GM12878 (cell line): ENCODE measurements around the gene ROM1. TPM values are rescaled to one million over a fixed set of nuclear protein-coding genes. Genes with fewer than 3 reads are reported as not detected.

ENCODE experiments used
- ATAC-seq: fragments of 200-7000 bp; cut with Tn5 transposase; 3 replicates; pipeline ENCODE4 v1.9.1; 2020; ENCODE audit warnings: mild to moderate bottlenecking, moderate library complexity
- BruUV-seq: library from RNA; stranded (reverse); fragments of 400-500 nt; replicated peaks from 2 replicates; lab custom pipeline; 2021; lab: Mats Ljungman, UMichigan
- CTCF ChIA-PET: fragments of 300-600 bp; sonication (Branson Sonifier 250); formaldehyde crosslinking; extraction: SDS; loops from one replicate; lab custom pipeline; 2021; ENCODE audit warnings: inconsistent platforms; lab: Yijun Ruan, JAX
- POLR2A ChIA-PET: fragments of 350-600 bp; formaldehyde crosslinking; extraction: SDS; loops from one replicate; lab custom pipeline; 2021; ENCODE audit warnings: inconsistent platforms; lab: Charles Lee
- RAD21 ChIA-PET: fragments of 300-600 bp; sonication (Branson Sonifier 250); formaldehyde crosslinking; loops from one replicate; lab custom pipeline; 2023; ENCODE audit warnings: antibody characterized with exemption; ENCODE audit not compliant: unreplicated experiment; lab: Charles Lee
- SMC1A ChIA-PET: fragments of 300-600 bp; sonication (Branson Sonifier 250); formaldehyde crosslinking; loops from one replicate; lab custom pipeline; 2023; ENCODE audit not compliant: unreplicated experiment, uncharacterized antibody; lab: Charles Lee
- DNase-seq: peaks from one replicate; pipeline ENCODE4 v3.0.0-alpha.2; 2011; ENCODE audit warnings: low read depth, low spot score
- FAIRE-seq: peaks from 3 replicates; lab custom pipeline; 2011; peaks lifted over from hg19 to GRCh38; lab: Jason Lieb, UNC
- H2AFZ ChIP-seq: 2 replicates; pipeline ENCODE4 v1.6.0; 2011; ENCODE audit warnings: low read depth, low read length, control low read depth; ENCODE audit not compliant: control insufficient read depth
- H3K27ac ChIP-seq: 2 replicates; pipeline ENCODE4 v1.5.1; 2011; ENCODE audit warnings: control low read depth; ENCODE audit not compliant: control insufficient read depth, insufficient read depth
- H3K27me3 ChIP-seq, 2 experiments: replicated peaks in 1 of 2; 2 replicates each; pipeline versions ENCODE4 v1.6.0 to v1.6.1; 2011; ENCODE audit warnings: low read length in 1 of 2; ENCODE audit not compliant: control insufficient read depth in 2 of 2, insufficient read depth in 2 of 2
- H3K36me3 ChIP-seq, 2 experiments: 2 replicates each; pipeline ENCODE4 v1.5.1; 2011; ENCODE audit warnings: low read length in 1 of 2; ENCODE audit not compliant: control insufficient read depth in 2 of 2, insufficient read depth in 2 of 2
- H3K4me1 ChIP-seq: 2 replicates; pipeline ENCODE4 v1.6.1; 2011; ENCODE audit warnings: mild to moderate bottlenecking, low read length, moderate library complexity, mixed read lengths; ENCODE audit not compliant: control insufficient read depth, insufficient read depth
- H3K4me2 ChIP-seq: 2 replicates; pipeline ENCODE4 v1.6.0; 2011; ENCODE audit warnings: control low read depth; ENCODE audit not compliant: control insufficient read depth, insufficient read depth
- H3K4me3 ChIP-seq: fragments of 200-600 bp; sonication (generic); 2 replicates; pipeline ENCODE4 v1.5.1; 2016
- H3K79me2 ChIP-seq: 2 replicates; pipeline ENCODE4 v1.6.0; 2011; ENCODE audit warnings: low read length; ENCODE audit not compliant: control insufficient read depth, insufficient read depth
- H3K9ac ChIP-seq: 2 replicates; pipeline ENCODE4 v1.8.0; 2011; ENCODE audit warnings: low read length, control low read depth, mixed read lengths; ENCODE audit not compliant: control insufficient read depth, insufficient read depth
- H3K9me3 ChIP-seq: replicated peaks from 3 replicates; pipeline ENCODE4 v1.5.1; 2011; ENCODE audit warnings: mild to moderate bottlenecking, low read length; ENCODE audit not compliant: control insufficient read depth, insufficient read depth
- H4K20me1 ChIP-seq: 2 replicates; pipeline ENCODE4 v1.6.0; 2011; ENCODE audit not compliant: control insufficient read depth, insufficient read depth
- ASH2L ChIP-seq: fragments of 300-600, 200-600 bp; sonication (generic); IDR thresholded peaks from 2 replicates; pipeline ENCODE4 v1.6.1; 2017; ENCODE audit warnings: low read depth, mild to moderate bottlenecking, borderline replicate concordance
- ATF3 ChIP-seq: IDR thresholded peaks from 2 replicates; pipeline ENCODE4 v1.6.1; 2011; ENCODE audit warnings: low read depth, mild to moderate bottlenecking, low read length, moderate library complexity, borderline replicate concordance; ENCODE audit errors: extremely low read depth
- BHLHE40 ChIP-seq, 2 experiments: fragments of 450-650 bp in 1 of 2; IDR thresholded peaks; 2 replicates each; pipeline ENCODE4 v1.6.1; 2011 to 2017; ENCODE audit warnings: low read depth in 2 of 2, borderline replicate concordance in 1 of 2, improper control_type of control experiment in 1 of 2, low read length in 1 of 2, mild to moderate bottlenecking in 1 of 2
- CHD4 ChIP-seq: fragments of 200-600 bp; sonication (generic); IDR thresholded peaks from 2 replicates; pipeline ENCODE4 v1.6.1; 2016; ENCODE audit warnings: mild to moderate bottlenecking
- DPF2 ChIP-seq: fragments of 450-650 bp; IDR thresholded peaks from 2 replicates; pipeline ENCODE4 v1.6.1; 2017; ENCODE audit warnings: mild to moderate bottlenecking
- ESRRA ChIP-seq: IDR thresholded peaks from 2 replicates; pipeline ENCODE4 v1.6.1; 2012; ENCODE audit warnings: mild to moderate bottlenecking, low read length, improper control_type of control experiment
- HDAC2 ChIP-seq: fragments of 200-600 bp; sonication (generic); IDR thresholded peaks from 2 replicates; pipeline ENCODE4 v1.6.1; 2017
- LARP7 ChIP-seq: fragments of 450-650 bp; IDR thresholded peaks from 2 replicates; pipeline ENCODE4 v1.6.1; 2017; ENCODE audit warnings: mild to moderate bottlenecking
- SUPT20H ChIP-seq: IDR thresholded peaks from 2 replicates; pipeline ENCODE4 v1.6.1; 2011; ENCODE audit warnings: low read depth, mild to moderate bottlenecking, low read length, moderate library complexity, borderline replicate concordance; ENCODE audit not compliant: control insufficient read depth
- USF1 ChIP-seq: IDR thresholded peaks from 2 replicates; pipeline ENCODE4 v1.6.1; 2011; ENCODE audit warnings: borderline replicate concordance, low read depth, mild to moderate bottlenecking, moderate library complexity, mixed read lengths, low read length; ENCODE audit not compliant: insufficient read depth; ENCODE audit errors: extremely low read length
- WGBS: methylation state at CpG from one replicate; pipeline ENCODE4 v1.1.6; 2016; ENCODE audit warnings: low lambda C conversion rate; ENCODE audit not compliant: insufficient replicate concordance, insufficient coverage; ENCODE audit errors: missing lambda C conversion rate; 5-methylcytosine and 5-hydroxymethylcytosine counted together
- in situ Hi-C: fragments of 300-500 bp; cut with MboI; formaldehyde crosslinking; loops from 9 replicates; pipeline ENCODE4 v1.14.3; 2018; ENCODE audit warnings: mixed read lengths
- intact Hi-C: fragments of 100-400 bp; cut with micrococcal nuclease; formaldehyde crosslinking; loops from one replicate; pipeline ENCODE4 v1.14.2; 2022; ENCODE audit not compliant: unreplicated experiment
- polyA plus RNA-seq, 11 experiments: library from polyadenylated mRNA; depleted of rRNA in 4 of 11; unstranded in 6 of 11; stranded (reverse) in 5 of 11; fragments of >200 nt; fragmentation: Nextera tagmentation in 4 of 11; fragmentation: Illumina TruSeq in 1 of 11; extraction: Ambion mirVana in 4 of 11; extraction: Trizol in 1 of 11; gene quantifications; 1 replicate in 1 of 11; 2 replicates in 10 of 11; pipeline versions ENCODE4 v1.2.1 to v1.2.3, GENCODE V29; 2011 to 2016; ENCODE audit warnings: inconsistent platforms in 2 of 11, missing spikeins in 2 of 11, low read depth in 1 of 11
- total RNA-seq, 4 experiments: library from RNA; depleted of rRNA in 3 of 4; stranded (reverse); fragments of >200 nt in 3 of 4; fragmentation: Illumina TruSeq in 1 of 4; extraction: Trizol in 1 of 4; gene quantifications; 2 replicates each; pipeline versions ENCODE4 v1.2.1 to v1.2.3, GENCODE V29; 2013 to 2021

The ROM1 gene
- total and polyA plus RNA-seq, 10 of the 15 experiments (the other 5 are each of a cell fraction or from before 2014, with no cell fraction given) = 0.42 to 3.0 (median 1.1) TPM

GRCh38 chr11:62602141-62603071 is 10.7 kb upstream of the ROM1 start:
- intact Hi-C loops (loop anchor here (5.0 kb wide), 2 partner anchors 105 to 125 kb away; partner anchors contain the start of genes BSCL2, GNG3, HNRNPUL2 and TTC9C), in situ Hi-C loops (no loop called here)
- POLR2A ChIA-PET = interaction anchor here (0.6 to 2.4 kb wide), 20 partner anchors 9 to 253 kb away, joined by 3 to 30 read pairs (median 4); partner anchors contain the start of genes B3GAT3, C11orf98, CSKMT and GANAB
- DNase-seq (no peak), ATAC-seq (no peak), FAIRE-seq (no peak)
- SMC1A ChIA-PET = interaction anchor here (0.8 to 3.1 kb wide), 6 partner anchors 9 to 108 kb away, joined by 3 to 30 read pairs (median 5); partner anchors contain the start of genes B3GAT3 and TUT1
- H3K4me2 ChIP-seq = peak overlapping the region; percentile 72
- peak overlapping the region; percentile 62 for H3K27ac ChIP-seq
- peaks cover 40% of the 10 kb centered on the region for H3K79me2 ChIP-seq
- H4K20me1 ChIP-seq = no peaks in the 10 kb centered on the region; the same call in 1 of the 2 replicates
- TF ChIP-seq ESRRA (no peak), ASH2L (no peak), SUPT20H (no peak), BHLHE40 (IDR thresholded peaks at IDR 0.05; ENCODE audit: borderline replicate concordance in 1 of 2, low read depth in 2 of 2, low read length in 1 of 2) (peak in 1 of 2 experiments; percentile 32; a peak in 1 of 4 replicates), USF1 (peak; percentile 75), ATF3 (no peak), DPF2 (0 out of 2 replicates have a peak, but pooled peaks have one; percentile 14), HDAC2 (no peak), CHD4 (no peak), LARP7 (0 out of 2 replicates have a peak, but pooled peaks have one; percentile 33)
- 74% methylated on average over 58 of the region's 96 CpGs for WGBS
- CTCF ChIA-PET = interaction anchor here (0.7 to 2.7 kb wide), 5 partner anchors 9 to 208 kb away, joined by 3 to 27 read pairs (median 4); partner anchors contain the start of gene TUT1
- H3K36me3 ChIP-seq = peaks cover 13 to 26% of the 10 kb centered on the region in 2 experiments
- RAD21 ChIA-PET = interaction anchor here (0.7 to 3.9 kb wide), 9 partner anchors 9 to 208 kb away, joined by 3 to 36 read pairs (median 5); partner anchors contain the start of genes B3GAT3, C11orf98, CSKMT and EEF1G
- H3K27me3 ChIP-seq = no peaks in the 10 kb centered on the region
- peak overlapping the region; percentile 25; the same call in 1 of the 2 replicates for H3K4me3 ChIP-seq
- H3K9me3 ChIP-seq = no peaks in the 10 kb centered on the region
- peak overlapping the region; percentile 25; the same call in 1 of the 2 replicates for H2AFZ ChIP-seq
- peak overlapping the region; percentile 57; the same call in 1 of the 2 replicates for H3K9ac ChIP-seq
- BruUV-seq = no TSS peak
- H3K4me1 ChIP-seq = peaks cover 19% of the 10 kb centered on the region
